ENCODE data around the gene GSTO1. TPM values are rescaled to one million over a fixed set of nuclear protein-coding genes. Genes with fewer than 3 reads are reported as not detected.

Gene GSTO1
- total and polyA plus RNA-seq, 2 of the 13 experiments (the other 11 are each of a cell fraction or from before 2014, with no cell fraction given) = 228 to 300 TPM

DNA sequence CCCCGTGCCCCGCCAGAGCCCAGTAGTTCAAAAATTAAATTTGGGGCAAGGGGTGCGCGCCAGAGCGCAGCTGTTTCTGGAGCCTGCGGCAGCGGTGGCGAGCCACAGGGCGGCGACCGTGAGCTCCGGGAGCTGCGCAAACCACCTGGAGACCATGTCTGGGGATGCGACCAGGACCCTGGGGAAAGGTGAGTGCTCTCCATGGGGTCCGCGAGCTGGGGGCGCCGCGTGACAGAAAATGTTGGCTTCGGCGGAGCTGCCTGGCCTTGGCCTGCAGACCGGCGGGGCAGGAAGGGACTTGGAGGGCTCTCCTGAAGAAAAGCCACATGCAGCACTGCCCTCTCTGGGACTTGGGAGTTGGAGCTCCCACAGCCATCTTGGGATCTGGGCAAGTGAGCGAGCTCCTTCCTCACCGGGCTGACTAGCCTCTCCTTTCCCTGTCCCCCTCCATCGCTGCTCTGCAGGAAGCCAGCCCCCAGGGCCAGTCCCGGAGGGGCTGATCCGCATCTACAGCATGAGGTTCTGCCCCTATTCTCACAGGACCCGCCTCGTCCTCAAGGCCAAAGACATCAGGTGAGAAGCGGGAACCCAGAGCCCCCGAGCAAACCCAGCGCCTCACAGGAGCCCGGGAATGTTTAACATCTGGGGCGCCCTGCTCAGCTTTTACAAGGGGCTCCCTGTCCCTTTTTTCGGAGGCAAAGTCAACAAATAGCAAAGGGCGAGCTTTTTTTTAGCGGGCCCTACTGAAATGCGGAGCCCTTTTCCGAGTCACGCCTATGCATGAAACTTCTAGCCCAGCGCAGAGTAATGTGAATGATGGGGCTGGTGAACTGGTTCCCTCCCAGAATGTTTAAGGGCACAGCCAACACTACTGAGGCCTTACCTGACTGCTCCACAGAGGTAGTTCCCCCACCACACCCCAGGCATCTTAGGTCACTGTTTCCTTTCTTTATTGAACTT lies 20.4 kb downstream of the GSTO1 start (continued):
- peak; percentile 27; the same call in 1 of the 2 replicates for TF ChIP-seq RXRA (CRISPR knock-in tag; IDR thresholded peaks at IDR 0.05)
- no peak for TF ChIP-seq EHMT2 (IDR thresholded peaks at IDR 0.05; ENCODE audit: borderline replicate concordance, low read depth, low read length)
- no peak for TF ChIP-seq ZBTB3 (CRISPR knock-in tag; IDR thresholded peaks at IDR 0.05; ENCODE audit: borderline replicate concordance, low read depth)
- no peak for TF ChIP-seq ZMYM3 (CRISPR knock-in tag; IDR thresholded peaks at IDR 0.05)
- TF ChIP-seq KDM2A (CRISPR knock-in tag; IDR thresholded peaks at IDR 0.05; ENCODE audit: borderline replicate concordance, low read depth) = peak; percentile 83
- no peak for TF ChIP-seq CENPT (CRISPR knock-in tag; IDR thresholded peaks at IDR 0.05; ENCODE audit: low read depth)
- TF ChIP-seq ZNF788 (CRISPR knock-in tag; IDR thresholded peaks at IDR 0.05; ENCODE audit: borderline replicate concordance) = peak; percentile 34; the same call in 1 of the 2 replicates
- no peak for TF ChIP-seq CCDC6 (CRISPR knock-in tag; IDR thresholded peaks at IDR 0.05)
- TF ChIP-seq, protein P1, sequence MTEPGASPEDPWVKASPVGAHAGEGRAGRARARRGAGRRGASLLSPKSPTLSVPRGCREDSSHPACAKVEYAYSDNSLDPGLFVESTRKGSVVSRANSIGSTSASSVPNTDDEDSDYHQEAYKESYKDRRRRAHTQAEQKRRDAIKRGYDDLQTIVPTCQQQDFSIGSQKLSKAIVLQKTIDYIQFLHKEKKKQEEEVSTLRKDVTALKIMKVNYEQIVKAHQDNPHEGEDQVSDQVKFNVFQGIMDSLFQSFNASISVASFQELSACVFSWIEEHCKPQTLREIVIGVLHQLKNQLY (CRISPR knock-in tag; IDR thresholded peaks at IDR 0.05) = no peak
- TF ChIP-seq KLF12 (CRISPR knock-in tag; IDR thresholded peaks at IDR 0.05; ENCODE audit: borderline replicate concordance) = no peak
- TF ChIP-seq TCF12 (IDR thresholded peaks at IDR 0.05) = no peak
- peak; percentile 65; the same call in 1 of the 2 replicates for TF ChIP-seq TCF12 (CRISPR knock-in tag; IDR thresholded peaks at IDR 0.05)
- no peak for TF ChIP-seq TCF7 (IDR thresholded peaks at IDR 0.05; ENCODE audit: low read depth)
- TF ChIP-seq, protein P2, sequence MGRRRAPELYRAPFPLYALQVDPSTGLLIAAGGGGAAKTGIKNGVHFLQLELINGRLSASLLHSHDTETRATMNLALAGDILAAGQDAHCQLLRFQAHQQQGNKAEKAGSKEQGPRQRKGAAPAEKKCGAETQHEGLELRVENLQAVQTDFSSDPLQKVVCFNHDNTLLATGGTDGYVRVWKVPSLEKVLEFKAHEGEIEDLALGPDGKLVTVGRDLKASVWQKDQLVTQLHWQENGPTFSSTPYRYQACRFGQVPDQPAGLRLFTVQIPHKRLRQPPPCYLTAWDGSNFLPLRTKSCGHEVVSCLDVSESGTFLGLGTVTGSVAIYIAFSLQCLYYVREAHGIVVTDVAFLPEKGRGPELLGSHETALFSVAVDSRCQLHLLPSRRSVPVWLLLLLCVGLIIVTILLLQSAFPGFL (CRISPR knock-in tag; IDR thresholded peaks at IDR 0.05) = no peak
- TF ChIP-seq ZFX (CRISPR knock-in tag; IDR thresholded peaks at IDR 0.05; ENCODE audit: low read depth) = no peak
- no peak for TF ChIP-seq ZNF619 (CRISPR knock-in tag; IDR thresholded peaks at IDR 0.05)
- TF ChIP-seq TBL1XR1 (IDR thresholded peaks at IDR 0.05; ENCODE audit: borderline replicate concordance, low read length, partially characterized antibody) = no peak
- TF ChIP-seq MED8 (CRISPR knock-in tag; IDR thresholded peaks at IDR 0.05; ENCODE audit: insufficient replicate concordance) = peak; percentile 35
- peak; percentile 7; the same call in 1 of the 2 replicates for TF ChIP-seq FOSL2 (CRISPR knock-in tag; IDR thresholded peaks at IDR 0.05)
- TF ChIP-seq ZNF317 (CRISPR knock-in tag; IDR thresholded peaks at IDR 0.05) = peak; percentile 44; the same call in 1 of the 2 replicates
- TF ChIP-seq RELA (CRISPR knock-in tag; IDR thresholded peaks at IDR 0.05) = no peak
- no peak for TF ChIP-seq FOXA3 (CRISPR knock-in tag; IDR thresholded peaks at IDR 0.05)
- TF ChIP-seq, protein P3, sequence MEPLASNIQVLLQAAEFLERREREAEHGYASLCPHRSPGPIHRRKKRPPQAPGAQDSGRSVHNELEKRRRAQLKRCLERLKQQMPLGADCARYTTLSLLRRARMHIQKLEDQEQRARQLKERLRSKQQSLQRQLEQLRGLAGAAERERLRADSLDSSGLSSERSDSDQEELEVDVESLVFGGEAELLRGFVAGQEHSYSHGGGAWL (CRISPR knock-in tag; IDR thresholded peaks at IDR 0.05) = no peak
- TF ChIP-seq MEF2D (CRISPR knock-in tag; IDR thresholded peaks at IDR 0.05) = 0 out of 2 replicates have a peak, but pooled peaks have one; percentile 17
- no peak for TF ChIP-seq DNMT3B (CRISPR knock-in tag; conservative IDR thresholded peaks at IDR 0.05)
- TF ChIP-seq, protein P4, sequence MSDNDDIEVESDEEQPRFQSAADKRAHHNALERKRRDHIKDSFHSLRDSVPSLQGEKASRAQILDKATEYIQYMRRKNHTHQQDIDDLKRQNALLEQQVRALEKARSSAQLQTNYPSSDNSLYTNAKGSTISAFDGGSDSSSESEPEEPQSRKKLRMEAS (IDR thresholded peaks at IDR 0.05) = peak; percentile 37; the same call in 1 of the 2 replicates
- TF ChIP-seq ZNF749 (CRISPR knock-in tag; IDR thresholded peaks at IDR 0.05; ENCODE audit: borderline replicate concordance) = no peak
- no peak for TF ChIP-seq HHEX (CRISPR knock-in tag; IDR thresholded peaks at IDR 0.05)
- TF ChIP-seq ZNF616 (CRISPR knock-in tag; IDR thresholded peaks at IDR 0.05; ENCODE audit: low read depth) = no peak

Measured in HepG2 (cell line).